H7 (cell line): ENCODE data around the gene UGT1A5. TPM values are rescaled to one million over a fixed set of nuclear protein-coding genes. Genes with fewer than 3 reads are reported as not detected.
"Not testable (repeated sequence)": the region's sequence is repeated elsewhere in the genome, so short reads cannot be mapped to it uniquely, and the experiment has no call there.

Experiments used
- DNase-seq: peaks from one replicate; pipeline ENCODE4 v3.0.0; 2012
- H3K27me3 ChIP-seq: 2 replicates; pipeline ENCODE4 v1.6.0; 2011; ENCODE audit warnings: mild to moderate bottlenecking, low read length; ENCODE audit not compliant: control insufficient read depth, insufficient read depth
- H3K36me3 ChIP-seq: replicated peaks from 2 replicates; pipeline ENCODE4 v1.5.1; 2011; ENCODE audit warnings: low read length; ENCODE audit not compliant: control insufficient read depth, insufficient read depth
- H3K4me3 ChIP-seq: 2 replicates; pipeline ENCODE4 v1.5.1; 2011; ENCODE audit warnings: low read depth, mild to moderate bottlenecking, control low read depth, low read length, moderate library complexity; ENCODE audit not compliant: insufficient read depth
- total RNA-seq: library from RNA; depleted of rRNA; stranded (reverse); fragments of >200 nt; shearing (Covaris generic); gene quantifications from 2 replicates; pipeline ENCODE4 v1.2.3, GENCODE V29; 2014

The UGT1A5 gene
- total RNA-seq, 1 experiment from 2014 or later = not detected

DNA sequence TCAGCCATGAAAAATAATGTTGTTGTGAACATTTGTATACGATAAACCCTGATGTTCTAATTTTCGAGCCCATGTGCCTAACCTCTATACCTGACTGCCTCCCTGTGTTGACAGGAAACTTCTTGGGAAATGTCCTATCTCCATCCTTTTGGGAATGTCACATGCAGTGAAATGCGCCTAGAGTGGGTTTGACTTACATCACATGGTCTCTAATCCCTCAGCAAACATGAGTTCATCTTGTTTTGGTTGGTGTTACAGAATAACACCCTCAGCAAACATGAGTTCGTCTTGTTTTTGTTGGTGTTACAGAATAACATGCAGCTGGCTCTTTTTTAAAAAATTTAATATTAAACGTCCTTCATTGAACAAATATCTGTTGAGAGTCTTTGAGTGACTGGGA, 24.4 kb upstream of the UGT1A5 start:
- no peak for DNase-seq
- no peak overlapping the region for H3K4me3 ChIP-seq
- no peaks in the 10 kb centered on the region for H3K27me3 ChIP-seq
- H3K36me3 ChIP-seq = no peaks in the 10 kb centered on the region

DNA sequence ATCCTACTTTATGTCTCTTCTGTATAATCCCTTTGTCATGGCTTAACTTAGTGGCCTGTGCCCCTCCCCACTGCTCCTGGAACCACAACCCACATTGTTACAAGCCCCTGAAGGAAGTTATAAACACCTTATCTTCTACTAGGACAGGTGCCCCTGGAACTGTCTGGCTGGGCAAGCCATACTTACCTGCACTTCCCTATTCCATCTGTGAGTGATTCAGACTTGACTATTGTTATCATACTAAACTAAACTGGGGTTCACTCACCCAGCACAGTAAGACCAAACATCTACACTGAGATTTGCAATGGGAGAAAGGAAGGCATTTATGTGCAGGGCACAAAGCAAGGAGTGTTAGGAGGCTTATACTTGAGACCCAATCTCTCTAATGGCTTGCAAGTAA, 23.7 kb upstream of the UGT1A5 start:
- no peak overlapping the region for H3K4me3 ChIP-seq
- no peaks in the 10 kb centered on the region for H3K27me3 ChIP-seq
- no peaks in the 10 kb centered on the region for H3K36me3 ChIP-seq
- no peak for DNase-seq

DNA sequence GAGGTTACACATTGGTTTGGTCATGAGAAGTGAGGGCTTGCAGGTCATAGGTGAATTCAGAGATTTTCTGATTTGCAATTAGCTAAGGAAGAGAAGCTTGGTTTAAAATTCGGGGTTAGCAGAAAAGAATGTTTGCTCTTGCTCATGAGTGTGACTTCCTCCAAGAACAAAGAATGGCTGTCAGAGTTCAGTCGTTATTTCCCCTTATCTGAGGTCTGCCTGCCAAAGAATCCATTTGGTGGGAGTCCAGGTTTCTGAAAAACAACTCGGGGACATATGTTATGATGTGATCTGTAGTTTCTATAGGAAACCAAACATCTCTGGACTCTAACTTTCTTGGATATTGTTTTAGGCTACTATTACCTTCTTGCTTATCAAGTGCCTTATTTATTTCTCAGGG, 23.2 kb upstream of the UGT1A5 start:
- Histone ChIP-seq H3K36me3 (no peaks in the 10 kb centered on the region), H3K4me3 (no peak overlapping the region), H3K27me3 (no peaks in the 10 kb centered on the region)
- no peak for DNase-seq

DNA sequence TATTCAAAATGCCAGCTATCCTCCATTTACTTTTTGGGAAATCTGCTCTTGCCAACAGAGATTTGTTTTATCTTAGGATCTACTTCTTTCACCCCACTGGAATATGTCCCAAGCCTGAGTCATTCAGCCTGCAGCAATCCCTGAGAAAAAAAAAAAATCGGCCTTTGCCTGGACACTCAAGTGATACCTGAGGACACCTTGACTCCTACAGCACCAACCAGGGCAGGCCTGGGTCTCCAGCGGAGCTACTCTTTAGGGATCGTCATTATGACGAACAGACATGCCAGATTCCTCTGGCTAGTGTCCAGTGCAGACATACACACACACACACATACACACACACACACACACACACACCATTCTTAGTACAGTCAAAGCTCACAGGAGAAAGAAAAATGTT, 22.3 kb upstream of the UGT1A5 start:
- Histone ChIP-seq H3K36me3 (no peaks in the 10 kb centered on the region), H3K4me3 (no peak overlapping the region), H3K27me3 (no peaks in the 10 kb centered on the region)
- no peak for DNase-seq

DNA sequence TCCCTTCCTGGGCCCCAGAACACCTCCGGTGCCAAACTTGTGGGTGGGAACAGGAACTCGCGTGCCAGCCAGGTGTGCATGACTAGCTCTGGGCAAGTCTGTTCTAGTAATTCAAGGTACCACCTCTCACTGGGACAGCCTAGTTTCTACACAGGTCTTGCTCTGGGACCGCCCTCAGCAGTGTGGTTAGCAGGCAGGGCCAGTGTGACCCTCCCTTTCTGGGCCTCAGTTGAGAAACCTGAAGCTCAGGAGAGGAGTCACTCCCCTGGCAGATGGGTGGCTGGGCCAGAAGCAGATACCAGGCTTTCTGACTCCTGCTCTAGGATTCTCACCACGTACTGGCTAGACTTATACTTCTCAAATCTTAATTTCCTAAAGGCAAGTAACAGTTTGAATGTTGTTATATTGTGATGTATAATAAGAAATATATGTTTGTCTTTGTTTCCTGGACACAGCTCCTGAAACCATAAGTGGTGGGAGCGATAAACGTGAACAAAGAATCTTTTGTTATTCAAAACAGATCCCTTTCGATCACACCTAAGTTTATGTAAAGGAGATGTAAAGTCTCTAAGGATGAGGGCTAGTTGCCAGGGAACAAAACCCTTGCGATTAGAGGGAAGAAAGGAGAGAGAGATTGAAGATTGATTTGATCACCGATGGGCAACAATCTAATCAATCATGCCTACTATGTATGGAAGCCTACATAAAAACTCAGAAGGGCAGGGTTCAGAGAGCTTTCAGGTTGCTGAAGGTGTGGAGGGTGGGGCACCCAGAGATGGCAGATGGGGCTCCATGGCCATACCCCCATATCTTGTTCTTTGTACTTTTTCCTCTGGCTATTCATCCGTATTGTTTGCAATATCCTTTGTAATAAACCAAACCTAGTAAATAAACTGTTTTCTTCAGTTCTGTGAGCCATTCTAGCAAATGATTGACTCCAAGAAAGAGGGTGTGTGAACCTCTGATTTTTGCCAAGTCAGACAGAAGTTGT, 21.0 kb upstream of the UGT1A5 start:
- H3K27me3 ChIP-seq = no peaks in the 10 kb centered on the region
- H3K4me3 ChIP-seq = no peak overlapping the region
- no peak for DNase-seq
- H3K36me3 ChIP-seq = no peaks in the 10 kb centered on the region

DNA sequence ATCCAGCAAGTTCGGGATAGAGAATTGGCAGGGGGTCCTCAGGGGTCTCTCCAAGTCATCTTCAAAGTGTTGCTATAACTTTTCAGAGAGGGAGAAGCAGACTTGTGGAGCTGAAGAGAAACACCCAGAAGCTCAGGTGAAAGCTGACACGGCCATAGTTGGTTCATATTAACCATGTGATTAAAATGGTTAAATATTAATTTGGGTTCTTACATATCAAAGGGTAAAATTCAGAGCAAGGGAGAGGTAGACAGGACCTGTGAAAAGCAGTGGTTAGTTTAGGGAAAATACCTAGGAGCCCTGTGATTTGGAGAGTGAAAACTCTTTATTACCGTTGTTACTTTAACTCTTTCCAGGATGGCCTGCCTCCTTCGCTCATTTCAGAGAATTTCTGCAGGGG, 20.1 kb upstream of the UGT1A5 start, which contains the start of gene UGT1A6:
UGT1A6 (plus strand) TSS at position 243 of the 400 bp plus-strand sequence; CDS start at position 358, 115 bp downstream.
- Histone ChIP-seq H3K4me3 (no peak within 1 kb of the TSS), H3K36me3 (no peaks in the 10 kb centered on the region), H3K27me3 (no peaks in the 10 kb centered on the region)
- DNase-seq = no peak

DNA sequence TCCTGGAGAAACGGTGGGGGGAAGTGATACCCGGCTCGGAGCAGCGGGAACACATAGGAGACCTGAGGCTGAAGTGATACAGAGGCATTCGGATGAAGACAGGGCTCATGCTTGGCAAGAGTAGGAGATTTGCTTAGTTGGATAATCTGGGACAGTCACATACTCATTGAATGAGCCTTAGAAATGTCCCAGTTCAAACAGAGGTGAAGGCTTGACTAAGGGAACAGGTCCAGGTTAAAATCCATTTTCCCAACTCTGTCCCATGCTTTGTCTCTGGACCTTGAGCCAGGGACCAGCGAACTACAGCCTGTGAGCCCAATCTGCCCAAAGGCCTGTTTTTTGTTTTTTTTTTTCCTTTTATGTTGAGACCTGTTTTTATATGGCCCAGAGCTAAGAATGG, 18.7 kb upstream of the UGT1A5 start:
- no peaks in the 10 kb centered on the region for H3K36me3 ChIP-seq
- no peak for DNase-seq
- H3K27me3 ChIP-seq = no peaks in the 10 kb centered on the region
- no peak overlapping the region for H3K4me3 ChIP-seq

DNA sequence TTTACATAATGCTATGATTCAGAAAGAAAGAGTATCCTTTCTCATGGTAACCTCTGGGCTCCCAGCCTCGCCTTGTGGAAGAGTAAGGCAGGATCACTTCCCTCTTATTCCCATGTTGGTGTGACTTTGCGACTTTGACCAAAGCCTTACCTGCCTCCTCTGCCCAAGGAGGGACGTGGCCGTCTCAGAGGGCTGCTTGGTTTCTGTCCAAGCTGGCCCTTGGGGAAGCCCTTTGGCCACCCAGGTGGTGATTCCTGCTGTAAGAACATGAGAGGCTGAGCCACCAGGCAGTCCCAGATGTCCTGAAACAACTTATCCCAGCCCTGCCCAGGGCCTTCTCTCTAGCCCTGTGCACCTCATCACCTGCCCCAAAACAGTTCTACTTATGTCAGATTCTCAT, 14.0 kb upstream of the UGT1A5 start:
- H3K4me3 ChIP-seq = no peak overlapping the region
- H3K36me3 ChIP-seq = no peaks in the 10 kb centered on the region
- DNase-seq = no peak
- no peaks in the 10 kb centered on the region for H3K27me3 ChIP-seq

DNA sequence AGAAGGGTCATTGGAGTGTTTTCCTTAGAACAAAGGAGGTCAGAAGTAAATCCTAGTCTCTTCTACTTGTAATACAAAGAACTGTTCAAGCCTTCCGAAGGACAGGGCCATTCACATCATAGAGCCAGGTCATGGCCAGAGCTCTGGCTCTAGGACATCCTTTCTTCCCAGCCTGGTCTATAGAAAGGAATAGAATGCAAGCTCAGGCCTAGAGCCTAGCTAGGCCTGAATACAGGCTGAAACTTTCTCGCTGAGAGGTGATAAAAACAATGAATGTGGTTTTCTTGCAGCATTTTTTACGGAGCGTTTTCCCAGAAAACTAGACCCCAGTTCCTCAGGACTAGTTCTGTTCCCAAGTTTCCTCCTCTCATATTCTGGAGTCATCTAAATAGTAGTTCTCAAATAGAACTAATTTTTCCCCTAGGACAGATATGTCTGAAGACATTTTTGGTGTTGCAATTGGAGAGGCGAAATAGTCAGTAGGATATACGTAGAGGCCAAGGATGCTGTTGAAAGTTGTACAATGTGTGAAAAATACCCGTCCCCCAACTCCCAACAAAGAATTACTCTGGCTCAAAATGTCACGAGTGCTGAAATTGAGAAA, 13.2 kb upstream of the UGT1A5 start:
- no peak for DNase-seq
- H3K4me3 ChIP-seq = no peak overlapping the region
- no peaks in the 10 kb centered on the region for H3K36me3 ChIP-seq
- H3K27me3 ChIP-seq = no peaks in the 10 kb centered on the region

DNA sequence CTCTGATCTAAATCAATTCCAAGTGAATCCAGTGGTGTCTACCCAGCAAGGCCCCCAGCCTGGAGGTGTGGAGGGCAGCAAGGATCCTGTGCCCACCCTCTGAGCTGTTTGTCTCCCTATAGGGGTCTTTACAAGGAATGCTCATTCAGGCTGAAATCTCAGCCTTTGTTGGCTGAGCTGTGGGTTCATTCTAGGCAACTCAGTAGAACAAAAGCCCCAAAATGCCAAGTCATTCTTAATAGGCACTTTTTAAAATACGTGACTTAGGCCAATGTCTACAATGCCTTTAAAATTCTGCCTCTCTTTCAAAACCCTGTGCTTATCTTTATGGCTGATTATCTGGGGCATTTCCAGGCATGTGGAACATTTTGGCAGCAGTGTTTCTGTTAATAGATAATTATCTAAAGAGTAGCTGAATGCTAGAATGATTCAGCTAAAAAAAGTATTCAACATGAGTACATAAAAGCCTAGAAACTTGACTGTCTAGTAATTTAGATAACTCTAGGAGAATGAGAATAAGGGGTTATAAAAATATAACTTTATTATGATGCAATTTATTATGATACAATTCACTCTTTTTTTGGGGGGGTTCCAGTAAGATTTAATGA, 12.6 kb upstream of the UGT1A5 start:
- Histone ChIP-seq H3K4me3 (no peak overlapping the region), H3K36me3 (no peaks in the 10 kb centered on the region), H3K27me3 (no peaks in the 10 kb centered on the region)
- no peak for DNase-seq

DNA sequence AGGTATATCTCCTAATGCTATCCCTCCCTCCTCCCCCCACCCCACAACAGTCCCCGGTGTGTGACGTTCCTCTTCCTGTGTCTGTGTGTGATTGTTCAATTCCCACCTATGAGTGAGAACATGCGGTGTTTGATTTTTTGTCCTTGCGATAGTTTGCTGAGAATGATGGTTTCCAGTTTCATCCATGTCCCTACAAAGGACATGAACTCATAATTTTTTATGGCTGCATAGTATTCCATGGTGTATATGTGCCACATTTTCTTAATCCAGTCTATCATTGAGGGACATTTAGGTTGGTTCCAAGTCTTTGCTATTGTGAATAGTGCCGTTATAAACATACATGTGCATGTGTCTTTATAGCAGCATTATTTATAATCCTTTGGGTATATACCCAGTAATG, 11.9 kb upstream of the UGT1A5 start:
- not testable (repeated sequence) for H3K36me3 ChIP-seq, H3K27me3 ChIP-seq, DNase-seq, H3K4me3 ChIP-seq

DNA sequence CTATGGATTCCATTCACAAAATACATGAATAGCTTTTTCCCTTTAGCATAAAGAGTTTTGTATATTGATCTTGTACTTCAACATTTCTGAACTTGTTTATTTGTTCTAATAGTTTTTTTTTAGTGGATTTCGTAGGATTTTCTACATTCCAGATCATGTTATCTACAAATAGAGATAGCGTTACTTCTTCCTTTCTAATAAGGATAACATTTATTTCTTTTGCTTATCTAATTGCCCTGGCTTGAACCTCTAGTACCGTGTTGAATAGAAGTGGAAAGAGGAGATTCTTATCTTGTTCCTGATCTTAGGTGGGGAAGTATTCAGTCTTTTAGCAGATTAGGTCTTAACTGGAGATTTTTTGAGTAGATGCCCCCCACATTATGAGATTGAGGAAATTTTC, 10.5 kb upstream of the UGT1A5 start:
- no peak for DNase-seq
- H3K4me3 ChIP-seq = no peak overlapping the region
- no peaks in the 10 kb centered on the region for H3K36me3 ChIP-seq
- no peaks in the 10 kb centered on the region for H3K27me3 ChIP-seq

DNA sequence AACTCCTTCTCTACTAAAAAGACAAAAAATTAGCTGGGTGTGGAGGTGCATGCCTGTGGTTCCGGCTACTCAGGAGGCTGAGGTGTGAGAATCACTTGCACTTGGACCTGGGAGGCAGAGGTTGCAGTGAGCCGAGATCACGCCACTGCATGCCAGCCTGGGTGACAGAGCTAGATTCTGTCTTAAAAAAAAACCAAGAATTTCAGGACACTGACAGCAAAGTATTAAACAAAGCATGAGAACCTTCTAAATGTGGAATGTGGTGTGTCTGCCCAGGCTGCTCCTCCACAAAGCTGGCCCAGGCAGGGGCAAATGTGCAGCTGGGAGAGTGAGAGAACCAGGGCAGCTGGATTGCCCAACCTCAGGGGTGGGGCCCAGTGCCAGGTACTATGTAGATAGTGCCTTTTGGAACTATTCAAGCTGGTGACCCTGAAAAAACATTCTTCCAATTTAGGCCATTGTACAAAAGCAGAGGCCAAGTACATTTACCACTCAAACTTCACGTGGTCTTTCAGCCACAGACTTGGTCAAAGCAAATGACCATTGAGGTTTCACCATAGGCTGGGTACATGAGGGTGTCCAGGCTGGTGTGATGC, 6.7 kb upstream of the UGT1A5 start:
- DNase-seq = no peak
- no peaks in the 10 kb centered on the region for H3K27me3 ChIP-seq
- H3K4me3 ChIP-seq = no peak overlapping the region
- no peaks in the 10 kb centered on the region for H3K36me3 ChIP-seq

DNA sequence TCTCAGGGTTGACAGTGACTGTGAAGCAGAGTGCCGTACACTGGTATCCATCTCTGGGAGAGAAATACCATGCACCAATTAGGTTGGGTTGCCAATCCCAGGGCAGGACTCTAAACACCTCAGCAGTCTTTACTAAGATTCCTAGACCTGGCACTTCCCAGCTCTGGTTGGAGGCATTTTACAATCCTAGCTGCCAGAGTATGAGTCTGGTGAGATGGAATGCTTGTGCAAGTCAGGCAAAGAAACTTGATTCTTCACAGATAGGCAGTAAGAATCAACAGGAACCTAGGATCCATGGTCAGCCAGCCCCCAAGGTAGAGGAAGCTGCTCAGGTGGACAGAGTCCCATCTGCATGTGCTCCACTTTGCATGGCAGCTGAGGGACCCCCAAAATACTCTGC, 6.0 kb upstream of the UGT1A5 start:
- Histone ChIP-seq H3K27me3 (no peaks in the 10 kb centered on the region), H3K36me3 (no peaks in the 10 kb centered on the region), H3K4me3 (no peak overlapping the region)
- DNase-seq = no peak
